ENCODE results near the gene DOCK9. TPM values are rescaled to one million over a fixed set of nuclear protein-coding genes. Genes with fewer than 3 reads are reported as not detected.

Gene DOCK9
- polyA plus RNA-seq, 1 of the 3 experiments (the other 2 are of a cell fraction), result 16.6 TPM

DNA sequence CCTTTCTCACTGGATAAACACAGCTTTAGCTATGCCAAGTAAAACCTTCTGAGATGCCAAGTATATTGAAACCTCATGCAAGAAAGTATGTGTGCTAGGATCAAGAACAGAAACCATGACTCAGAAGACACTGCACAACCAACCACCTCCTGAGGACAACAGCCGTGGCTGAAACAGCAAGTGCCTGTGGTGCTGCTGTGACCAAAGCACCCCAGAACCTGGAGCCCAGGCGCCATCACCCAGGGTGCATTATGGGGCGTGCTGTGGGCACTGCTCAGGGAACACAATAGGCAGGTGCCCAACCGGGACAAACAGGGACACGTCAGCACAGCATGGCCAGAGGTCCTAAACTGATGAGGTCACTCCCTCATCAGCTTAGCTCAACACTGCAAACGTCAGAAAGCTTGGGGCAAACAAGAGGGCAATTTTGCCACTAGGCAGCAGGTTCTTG lies 124.1 kb downstream of the DOCK9 start:
- Histone ChIP-seq H3K79me2 (ENCODE audit: insufficient read depth) (no peaks in the 10 kb centered on the region), H3F3A (replicated peaks; ENCODE audit: insufficient read depth) (no peaks in the 10 kb centered on the region), H3K27ac (ENCODE audit: low read depth in 2 of 2, low read length in 1 of 2) (no peak overlapping the region), H2AFZ (ENCODE audit: low read depth) (no peak overlapping the region), H3K36me3 (replicated peaks in 1 of 2; ENCODE audit: control insufficient read depth in 1 of 2, insufficient read depth in 2 of 2, low read length in 1 of 2) (peaks cover 0 to 2% of the 10 kb centered on the region in 2 experiments), H3K27me3 (ENCODE audit: insufficient read depth) (no peaks in the 10 kb centered on the region), H4K20me1 (ENCODE audit: insufficient read depth) (no peaks in the 10 kb centered on the region), H3K4me3 (ENCODE audit: low read depth in 2 of 2, low read length in 1 of 2) (no peak overlapping the region), H3K9me2 (no peaks in the 10 kb centered on the region), H3K4me1 (ENCODE audit: control insufficient read depth in 1 of 2, insufficient read depth in 2 of 2, low read depth in 1 of 2, low read length in 1 of 2) (peaks cover 0 to 2% of the 10 kb centered on the region in 2 experiments; a peak in 1 of 4 replicates), H3K9ac (no peak overlapping the region), H3K9me3 (no peaks in the 10 kb centered on the region), H3K4me2 (no peak overlapping the region)
- no peak for DNase-seq
- TF ChIP-seq EZH2phosphoT487 (IDR thresholded peaks at IDR 0.05; ENCODE audit: borderline replicate concordance, low read depth) (no peak), RAD21 (IDR thresholded peaks at IDR 0.05; ENCODE audit: low read length) (no peak), TAF1 (IDR thresholded peaks at IDR 0.05; ENCODE audit: borderline replicate concordance, low read depth, low read length) (no peak), NFIC (IDR thresholded peaks at IDR 0.05; ENCODE audit: borderline replicate concordance) (no peak), RXRA (IDR thresholded peaks at IDR 0.05; ENCODE audit: borderline replicate concordance, low read depth) (no peak), NRF1 (IDR thresholded peaks at IDR 0.05; ENCODE audit: low read depth, low read length) (no peak), FOXM1 (IDR thresholded peaks at IDR 0.05; ENCODE audit: low read depth) (no peak), JUND (IDR thresholded peaks at IDR 0.05) (no peak), GATA2 (CRISPR knock-in tag; IDR thresholded peaks at IDR 0.05) (no peak), FOSL2 (IDR thresholded peaks at IDR 0.05; ENCODE audit: borderline replicate concordance, low read depth) (no peak), RFX5 (IDR thresholded peaks at IDR 0.05; ENCODE audit: low read length) (no peak), SMC3 (IDR thresholded peaks at IDR 0.05; ENCODE audit: low read depth, low read length) (no peak), MEF2A (IDR thresholded peaks at IDR 0.05; ENCODE audit: borderline replicate concordance, low read depth) (no peak), TEAD4 (IDR thresholded peaks at IDR 0.05; ENCODE audit: borderline replicate concordance, insufficient read depth) (no peak)
- TF ChIP-seq, protein P1, sequence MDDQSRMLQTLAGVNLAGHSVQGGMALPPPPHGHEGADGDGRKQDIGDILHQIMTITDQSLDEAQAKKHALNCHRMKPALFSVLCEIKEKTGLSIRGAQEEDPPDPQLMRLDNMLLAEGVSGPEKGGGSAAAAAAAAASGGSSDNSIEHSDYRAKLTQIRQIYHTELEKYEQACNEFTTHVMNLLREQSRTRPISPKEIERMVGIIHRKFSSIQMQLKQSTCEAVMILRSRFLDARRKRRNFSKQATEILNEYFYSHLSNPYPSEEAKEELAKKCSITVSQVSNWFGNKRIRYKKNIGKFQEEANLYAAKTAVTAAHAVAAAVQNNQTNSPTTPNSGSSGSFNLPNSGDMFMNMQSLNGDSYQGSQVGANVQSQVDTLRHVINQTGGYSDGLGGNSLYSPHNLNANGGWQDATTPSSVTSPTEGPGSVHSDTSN (IDR thresholded peaks at IDR 0.05), result no peak
- TF ChIP-seq, protein P2, sequence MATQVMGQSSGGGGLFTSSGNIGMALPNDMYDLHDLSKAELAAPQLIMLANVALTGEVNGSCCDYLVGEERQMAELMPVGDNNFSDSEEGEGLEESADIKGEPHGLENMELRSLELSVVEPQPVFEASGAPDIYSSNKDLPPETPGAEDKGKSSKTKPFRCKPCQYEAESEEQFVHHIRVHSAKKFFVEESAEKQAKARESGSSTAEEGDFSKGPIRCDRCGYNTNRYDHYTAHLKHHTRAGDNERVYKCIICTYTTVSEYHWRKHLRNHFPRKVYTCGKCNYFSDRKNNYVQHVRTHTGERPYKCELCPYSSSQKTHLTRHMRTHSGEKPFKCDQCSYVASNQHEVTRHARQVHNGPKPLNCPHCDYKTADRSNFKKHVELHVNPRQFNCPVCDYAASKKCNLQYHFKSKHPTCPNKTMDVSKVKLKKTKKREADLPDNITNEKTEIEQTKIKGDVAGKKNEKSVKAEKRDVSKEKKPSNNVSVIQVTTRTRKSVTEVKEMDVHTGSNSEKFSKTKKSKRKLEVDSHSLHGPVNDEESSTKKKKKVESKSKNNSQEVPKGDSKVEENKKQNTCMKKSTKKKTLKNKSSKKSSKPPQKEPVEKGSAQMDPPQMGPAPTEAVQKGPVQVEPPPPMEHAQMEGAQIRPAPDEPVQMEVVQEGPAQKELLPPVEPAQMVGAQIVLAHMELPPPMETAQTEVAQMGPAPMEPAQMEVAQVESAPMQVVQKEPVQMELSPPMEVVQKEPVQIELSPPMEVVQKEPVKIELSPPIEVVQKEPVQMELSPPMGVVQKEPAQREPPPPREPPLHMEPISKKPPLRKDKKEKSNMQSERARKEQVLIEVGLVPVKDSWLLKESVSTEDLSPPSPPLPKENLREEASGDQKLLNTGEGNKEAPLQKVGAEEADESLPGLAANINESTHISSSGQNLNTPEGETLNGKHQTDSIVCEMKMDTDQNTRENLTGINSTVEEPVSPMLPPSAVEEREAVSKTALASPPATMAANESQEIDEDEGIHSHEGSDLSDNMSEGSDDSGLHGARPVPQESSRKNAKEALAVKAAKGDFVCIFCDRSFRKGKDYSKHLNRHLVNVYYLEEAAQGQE (IDR thresholded peaks at IDR 0.05; ENCODE audit: low read depth, low read length), result no peak
- TF ChIP-seq, protein P3, sequence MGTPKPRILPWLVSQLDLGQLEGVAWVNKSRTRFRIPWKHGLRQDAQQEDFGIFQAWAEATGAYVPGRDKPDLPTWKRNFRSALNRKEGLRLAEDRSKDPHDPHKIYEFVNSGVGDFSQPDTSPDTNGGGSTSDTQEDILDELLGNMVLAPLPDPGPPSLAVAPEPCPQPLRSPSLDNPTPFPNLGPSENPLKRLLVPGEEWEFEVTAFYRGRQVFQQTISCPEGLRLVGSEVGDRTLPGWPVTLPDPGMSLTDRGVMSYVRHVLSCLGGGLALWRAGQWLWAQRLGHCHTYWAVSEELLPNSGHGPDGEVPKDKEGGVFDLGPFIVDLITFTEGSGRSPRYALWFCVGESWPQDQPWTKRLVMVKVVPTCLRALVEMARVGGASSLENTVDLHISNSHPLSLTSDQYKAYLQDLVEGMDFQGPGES (IDR thresholded peaks at IDR 0.05; ENCODE audit: low read depth, low read length), result no peak
- TF ChIP-seq, protein P4, sequence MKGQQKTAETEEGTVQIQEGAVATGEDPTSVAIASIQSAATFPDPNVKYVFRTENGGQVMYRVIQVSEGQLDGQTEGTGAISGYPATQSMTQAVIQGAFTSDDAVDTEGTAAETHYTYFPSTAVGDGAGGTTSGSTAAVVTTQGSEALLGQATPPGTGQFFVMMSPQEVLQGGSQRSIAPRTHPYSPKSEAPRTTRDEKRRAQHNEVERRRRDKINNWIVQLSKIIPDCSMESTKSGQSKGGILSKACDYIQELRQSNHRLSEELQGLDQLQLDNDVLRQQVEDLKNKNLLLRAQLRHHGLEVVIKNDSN (IDR thresholded peaks at IDR 0.05; ENCODE audit: borderline replicate concordance, low read depth), result no peak
- TF ChIP-seq, protein P5, sequence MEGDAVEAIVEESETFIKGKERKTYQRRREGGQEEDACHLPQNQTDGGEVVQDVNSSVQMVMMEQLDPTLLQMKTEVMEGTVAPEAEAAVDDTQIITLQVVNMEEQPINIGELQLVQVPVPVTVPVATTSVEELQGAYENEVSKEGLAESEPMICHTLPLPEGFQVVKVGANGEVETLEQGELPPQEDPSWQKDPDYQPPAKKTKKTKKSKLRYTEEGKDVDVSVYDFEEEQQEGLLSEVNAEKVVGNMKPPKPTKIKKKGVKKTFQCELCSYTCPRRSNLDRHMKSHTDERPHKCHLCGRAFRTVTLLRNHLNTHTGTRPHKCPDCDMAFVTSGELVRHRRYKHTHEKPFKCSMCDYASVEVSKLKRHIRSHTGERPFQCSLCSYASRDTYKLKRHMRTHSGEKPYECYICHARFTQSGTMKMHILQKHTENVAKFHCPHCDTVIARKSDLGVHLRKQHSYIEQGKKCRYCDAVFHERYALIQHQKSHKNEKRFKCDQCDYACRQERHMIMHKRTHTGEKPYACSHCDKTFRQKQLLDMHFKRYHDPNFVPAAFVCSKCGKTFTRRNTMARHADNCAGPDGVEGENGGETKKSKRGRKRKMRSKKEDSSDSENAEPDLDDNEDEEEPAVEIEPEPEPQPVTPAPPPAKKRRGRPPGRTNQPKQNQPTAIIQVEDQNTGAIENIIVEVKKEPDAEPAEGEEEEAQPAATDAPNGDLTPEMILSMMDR (IDR thresholded peaks at IDR 0.05), result no peak
- POLR2A ChIA-PET, result no interaction called here
- 64% methylated on average over 2 of the region's 6 CpGs for WGBS (ENCODE audit: low lambda C conversion rate)
- CTCF ChIA-PET, result interaction anchor here (1.1 to 1.3 kb wide), 3 partner anchors 10 to 14 kb away, joined by 3 read pairs; no protein-coding TSS in a partner anchor

All from SK-N-SH (cell line).